GM15510 (cell line): Measurements from ENCODE around the gene PI4KA.

Source experiments
- POLR2A ChIP-seq: IDR thresholded peaks from 3 replicates; pipeline ENCODE4 v1.6.1; 2011; ENCODE audit warnings: borderline replicate concordance; ENCODE audit not compliant: insufficient read length; ENCODE audit errors: extremely low read depth

The PI4KA gene

GRCh38 chr22:20763630-20764470 is 94.8 kb downstream of the PI4KA start:
- no peak for TF ChIP-seq POLR2A

- TF ChIP-seq POLR2A, result no peak
Observed at GRCh38 chr22:20762233-20762796, 96.3 kb downstream of the PI4KA start.

GRCh38 chr22:20761536-20761935 is 97.1 kb downstream of the PI4KA start:
- no peak for TF ChIP-seq POLR2A

- TF ChIP-seq POLR2A, result no peak
Observed at GRCh38 chr22:20760084-20760483, 98.5 kb downstream of the PI4KA start.

GRCh38 chr22:20758688-20759087 is 99.9 kb downstream of the PI4KA start:
- TF ChIP-seq POLR2A, result no peak

- TF ChIP-seq POLR2A, result no peak
Observed at GRCh38 chr22:20756846-20757245, 101.8 kb downstream of the PI4KA start.

- no peak for TF ChIP-seq POLR2A
Observed at GRCh38 chr22:20752873-20753272, 105.7 kb downstream of the PI4KA start.

GRCh38 chr22:20752104-20752741 is 106.4 kb downstream of the PI4KA start:
- TF ChIP-seq POLR2A, result no peak

- TF ChIP-seq POLR2A, result no peak
Observed at GRCh38 chr22:20751185-20751851, 107.3 kb downstream of the PI4KA start.

GRCh38 chr22:20750461-20751184 is 108.0 kb downstream of the PI4KA start:
- TF ChIP-seq POLR2A, result no peak

- no peak for TF ChIP-seq POLR2A
Observed at GRCh38 chr22:20749453-20749852, 109.2 kb downstream of the PI4KA start.

- no peak for TF ChIP-seq POLR2A
Observed at GRCh38 chr22:20748731-20749428, 109.7 kb downstream of the PI4KA start.

GRCh38 chr22:20748082-20748481 is 110.5 kb downstream of the PI4KA start:
- no peak for TF ChIP-seq POLR2A

GRCh38 chr22:20747223-20747622 is 111.4 kb downstream of the PI4KA start:
- no peak for TF ChIP-seq POLR2A
